ELF-1 (cell line): Measurements from ENCODE around the gene RNF212B.
"Not testable (repeated sequence)": the region's sequence is repeated elsewhere in the genome, so short reads cannot be mapped to it uniquely, and the experiment has no call there.

Experiments
- DNase-seq: peaks from one replicate; pipeline ENCODE4 v3.0.0-alpha.2; 2016; ENCODE audit warnings: low read depth, low spot score

RNF212B gene

DNA sequence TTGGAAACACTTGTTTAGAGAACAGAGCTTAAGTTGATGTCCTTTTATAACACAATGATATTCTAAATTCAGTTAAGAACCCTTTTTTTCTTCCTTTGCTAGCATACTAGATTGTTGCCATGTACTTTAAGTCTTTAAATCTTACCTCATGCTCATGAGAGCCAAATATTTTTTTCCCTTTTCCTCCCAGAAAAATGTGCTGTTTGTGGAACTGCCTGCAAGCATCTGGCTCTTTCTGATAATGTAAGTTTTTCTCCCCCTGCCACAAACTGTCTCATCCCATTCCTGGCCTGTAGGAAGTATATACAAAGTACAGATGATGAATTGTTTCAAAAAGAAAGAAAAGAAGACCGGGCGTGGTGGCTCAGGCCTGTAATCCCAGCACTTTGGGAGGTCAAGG, 5.3 kb downstream of the RNF212B start:
- no peak for DNase-seq

DNA sequence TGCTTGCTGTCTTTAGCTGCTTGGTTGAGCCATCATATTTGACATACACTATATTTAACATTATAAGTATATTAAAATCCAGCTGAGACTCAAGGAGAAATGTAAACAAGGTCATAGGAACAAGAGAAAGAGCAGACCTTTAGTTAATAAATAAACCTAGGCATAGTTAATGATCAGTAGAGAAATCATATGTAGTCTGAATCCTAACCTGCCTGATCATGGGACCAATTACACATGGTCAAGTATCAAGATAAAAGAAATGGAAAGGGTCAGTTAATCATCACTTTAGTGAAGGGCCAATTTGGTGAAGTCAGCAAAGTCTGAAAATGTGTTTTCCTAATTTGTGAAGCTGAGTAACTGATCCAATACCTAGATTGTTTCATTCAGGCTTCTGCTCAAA, 7.5 kb downstream of the RNF212B start:
- DNase-seq: no peak

DNA sequence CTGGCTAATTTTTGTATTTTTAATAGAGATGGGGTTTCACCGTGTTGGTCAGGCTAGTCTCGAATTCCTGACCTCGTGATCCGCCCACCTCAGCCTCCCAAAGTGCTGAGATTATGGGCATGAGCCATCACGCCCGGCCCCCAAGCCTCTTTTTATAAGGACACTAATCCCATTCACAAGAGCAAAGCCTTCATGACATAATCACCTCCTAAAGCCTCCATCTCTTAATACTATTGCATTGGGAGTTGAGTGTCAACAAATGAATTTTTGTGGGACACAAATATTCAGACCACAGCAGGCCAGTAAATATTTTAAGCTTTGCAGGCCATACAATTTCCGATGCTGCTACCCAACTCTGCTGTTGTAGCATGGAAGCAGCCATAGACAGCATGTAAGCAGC, 10.9 kb downstream of the RNF212B start:
- DNase-seq: no peak

GRCh38 chr14:23249824-23250223, 12.1 kb downstream of the RNF212B start:
- DNase-seq: no peak

GRCh38 chr14:23252006-23252405, 14.3 kb downstream of the RNF212B start:
- peak; percentile 14 for DNase-seq

DNA sequence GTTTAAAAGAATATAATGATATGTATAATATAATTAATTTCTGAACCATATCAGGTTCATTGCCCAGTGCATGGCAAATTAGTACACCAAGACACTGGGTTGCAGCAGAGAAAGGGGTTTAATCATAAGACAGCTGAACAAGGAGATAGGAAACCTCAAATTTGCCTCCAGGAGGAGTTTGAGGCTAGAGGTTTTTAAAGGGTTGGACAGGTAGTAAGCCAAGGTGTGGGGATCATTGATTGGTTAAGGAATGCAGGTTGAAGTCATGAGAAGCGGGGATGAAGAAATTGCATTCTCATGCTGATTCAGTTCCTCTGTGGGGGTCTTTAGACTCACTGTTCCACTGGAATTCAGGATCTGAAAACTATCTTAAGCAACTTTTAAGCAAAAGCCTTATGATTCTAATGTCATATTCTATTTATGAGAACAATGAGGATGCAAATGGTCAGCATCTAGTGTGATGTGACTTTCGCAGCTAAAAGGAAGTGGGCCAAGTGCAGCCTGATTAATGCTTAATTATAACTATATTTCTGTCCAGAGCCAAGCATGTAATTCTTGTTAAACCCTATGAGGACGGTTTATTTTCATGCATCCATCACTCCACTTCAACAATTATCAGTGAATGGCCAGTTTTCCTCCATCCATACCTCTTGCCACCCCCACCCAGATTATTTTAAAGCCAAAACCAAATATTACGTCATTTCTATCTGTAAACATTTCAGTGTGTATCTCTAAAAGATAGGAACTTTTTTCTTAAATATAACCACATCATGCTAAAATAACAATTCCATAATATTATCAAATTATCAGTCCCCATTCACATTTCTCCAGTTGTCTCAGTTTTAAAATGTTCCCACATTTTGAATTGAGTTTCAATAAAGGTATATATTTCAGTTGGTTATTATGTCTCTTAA, 14.9 kb downstream of the RNF212B start:
- peak; percentile 10 for DNase-seq

DNA sequence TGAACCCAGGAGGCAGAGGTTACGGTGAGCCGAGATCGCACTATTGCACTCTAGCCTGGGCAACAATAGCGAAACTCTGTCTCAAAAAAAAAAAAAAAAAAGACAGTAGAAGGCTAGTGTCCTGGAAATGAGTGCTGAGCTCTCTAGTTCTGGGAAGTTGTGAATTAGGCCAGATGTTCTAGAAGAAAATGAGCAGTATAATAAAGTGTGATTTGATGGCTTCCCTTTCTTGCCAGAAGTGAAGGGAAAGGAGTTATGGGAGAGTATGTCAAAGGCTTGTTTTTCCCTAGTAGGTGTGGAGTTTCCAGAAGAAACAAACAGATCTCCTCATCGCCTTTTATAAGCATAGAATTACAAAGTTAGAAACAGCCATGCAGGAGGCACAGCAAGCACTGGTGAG, 20.5 kb downstream of the RNF212B start:
- DNase-seq: no peak

- DNase-seq: no peak
Measured at GRCh38 chr14:23259426-23259825, 21.7 kb downstream of the RNF212B start.

DNA sequence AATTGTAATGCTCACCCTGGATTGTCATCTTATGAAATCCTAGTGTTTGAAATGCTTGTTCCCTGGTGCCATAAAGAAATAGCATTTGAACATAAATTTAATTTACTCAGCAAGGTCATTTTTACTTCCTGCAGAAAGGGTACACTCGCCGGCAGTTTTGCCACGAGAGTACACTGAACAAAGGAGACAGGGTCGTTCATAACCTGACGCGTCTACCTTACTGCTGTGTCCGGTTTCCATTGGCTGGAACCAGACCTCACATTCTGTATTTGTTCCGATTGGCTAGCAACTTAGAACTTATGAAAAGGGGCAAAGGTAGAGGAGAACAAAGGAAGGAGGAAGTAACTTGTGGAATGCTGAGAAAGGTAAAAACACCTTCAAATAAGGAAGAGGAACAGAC, 23.1 kb downstream of the RNF212B start:
- DNase-seq: not testable (repeated sequence)

DNA sequence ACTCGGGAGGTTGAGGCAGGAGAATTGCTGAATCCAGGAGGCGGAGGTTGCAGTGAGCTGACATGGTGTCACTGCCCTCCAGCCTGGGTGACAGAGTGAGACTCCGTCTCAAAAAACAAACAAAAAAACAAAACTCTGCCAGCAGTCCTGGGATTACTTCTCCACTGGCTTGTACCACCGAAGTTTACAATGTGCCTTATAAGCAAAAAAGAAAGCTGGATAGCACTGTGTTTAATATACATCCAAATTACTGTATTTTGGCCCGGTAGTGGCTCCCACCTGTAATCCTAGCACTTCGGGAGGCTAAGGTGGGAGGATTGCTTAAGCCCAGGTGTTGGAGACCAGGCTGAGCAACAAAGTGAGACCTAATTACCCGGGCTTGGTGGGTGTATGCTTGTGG, 31.5 kb downstream of the RNF212B start:
- no peak for DNase-seq

DNA sequence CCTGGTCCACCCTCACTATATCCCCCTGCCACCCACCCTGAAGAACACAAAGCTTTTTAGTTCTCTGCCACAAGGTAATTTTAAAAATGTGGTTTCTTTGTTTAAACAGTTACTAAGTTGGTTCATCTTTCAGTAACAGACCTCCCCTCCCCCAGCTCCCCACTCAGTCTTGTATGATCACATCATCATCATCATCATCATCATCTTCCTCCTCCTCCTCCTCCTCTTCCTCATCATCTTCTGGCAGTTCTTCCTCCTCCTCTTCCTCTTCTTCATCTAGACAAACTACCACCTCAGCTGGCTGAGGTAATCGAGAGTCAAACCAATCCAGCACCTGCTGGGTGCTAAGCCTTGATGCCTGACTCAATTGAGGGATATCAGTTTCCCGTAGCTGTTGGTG, 37.7 kb downstream of the RNF212B start:
- no peak for DNase-seq

DNA sequence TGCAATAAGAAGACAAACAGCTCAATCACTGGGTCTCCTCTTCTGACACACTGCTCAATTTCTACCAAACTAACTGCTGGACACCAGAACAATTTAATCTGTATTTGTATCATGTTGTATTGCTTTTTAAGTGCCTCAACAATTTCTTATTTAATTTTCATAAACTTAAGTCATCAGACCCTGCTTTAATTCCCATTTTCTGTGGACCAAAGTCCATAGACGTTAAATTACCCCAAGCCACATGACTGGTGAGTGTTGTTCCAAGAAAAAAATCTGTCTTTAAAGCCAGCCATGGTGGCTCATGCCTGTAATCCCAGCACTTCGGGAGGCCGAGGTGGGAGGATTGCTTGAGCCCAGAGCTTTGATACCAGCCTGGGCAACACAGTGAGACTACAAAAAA, 39.5 kb downstream of the RNF212B start:
- DNase-seq: no peak

DNA sequence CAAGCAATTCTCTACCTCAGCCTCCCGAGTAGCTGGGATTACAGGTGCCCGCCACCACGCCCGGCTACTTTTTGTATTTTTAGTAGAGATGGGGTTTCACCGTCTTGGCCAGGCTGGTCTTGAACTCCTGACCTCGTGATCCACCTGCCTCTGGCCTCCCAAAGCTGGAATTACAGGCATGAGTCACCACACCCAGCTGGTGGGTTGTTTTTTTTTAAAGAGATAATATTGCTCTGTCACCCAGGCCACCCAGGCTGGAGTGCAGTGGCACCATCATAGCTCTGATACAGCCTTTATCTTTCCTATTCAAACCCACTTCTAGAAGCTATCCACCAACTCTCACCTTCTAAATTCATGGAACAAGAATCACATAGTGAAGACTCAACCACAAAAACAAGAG, 40.2 kb downstream of the RNF212B start:
- not testable (repeated sequence) for DNase-seq

DNA sequence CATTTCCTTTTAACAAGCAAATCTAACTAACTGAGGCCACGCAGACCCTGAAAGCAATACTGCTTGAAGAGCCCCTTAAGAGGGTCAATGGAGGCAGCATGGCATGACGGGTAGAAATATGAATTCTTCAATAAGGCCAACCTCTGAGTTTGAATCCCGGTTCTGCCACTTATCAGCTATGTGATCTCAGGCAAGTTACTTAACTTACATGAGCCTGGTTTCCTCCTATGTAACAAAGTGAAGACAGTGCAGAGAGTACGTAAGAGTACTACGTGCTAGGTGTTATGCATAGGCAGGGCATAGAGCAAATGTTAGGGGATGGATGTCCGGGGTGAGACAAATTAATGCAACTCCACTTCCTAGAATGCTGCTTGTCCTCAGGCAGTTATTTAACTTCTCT, 43.5 kb downstream of the RNF212B start:
- no peak for DNase-seq

GRCh38 chr14:23284654-23285529, 47.2 kb downstream of the RNF212B start:
- DNase-seq: no peak

GRCh38 chr14:23285530-23286019, 47.8 kb downstream of the RNF212B start:
- DNase-seq: peak; percentile 27

GRCh38 chr14:23286020-23286901, 48.5 kb downstream of the RNF212B start, which contains the start of gene HOMEZ:
TSS of gene HOMEZ (minus strand) at chr14:23286132. CDS start at chr14:23285952, 180 bp downstream.
- DNase-seq: peak; percentile 99

DNA sequence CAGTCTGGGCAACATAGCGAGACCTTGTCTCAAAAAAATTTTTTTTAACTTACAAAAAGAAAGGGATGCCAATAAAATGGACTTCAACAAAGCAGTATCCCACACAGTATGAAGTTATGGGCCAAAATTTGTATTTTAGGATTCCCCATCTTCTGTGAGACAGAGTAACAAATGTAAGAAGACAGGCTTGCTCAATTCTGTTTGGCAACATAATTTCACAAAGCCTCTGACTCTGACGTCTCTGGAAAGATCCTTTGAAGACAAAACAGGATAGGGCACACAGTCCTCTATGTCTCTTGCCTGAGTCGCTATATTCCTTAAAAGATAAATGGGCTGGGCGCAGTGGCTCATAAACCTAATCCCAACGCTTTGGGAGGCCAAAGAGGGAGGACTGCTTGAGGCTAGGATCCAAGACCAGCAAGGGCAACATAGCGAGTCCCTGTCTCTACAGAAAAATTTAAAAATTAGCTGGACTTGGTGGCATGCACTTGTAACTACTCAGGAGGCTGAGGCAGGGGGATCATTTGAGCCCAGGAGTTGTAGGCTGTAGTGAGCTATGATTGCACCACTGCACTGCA, 49.3 kb downstream of the RNF212B start:
- DNase-seq: no peak

DNA sequence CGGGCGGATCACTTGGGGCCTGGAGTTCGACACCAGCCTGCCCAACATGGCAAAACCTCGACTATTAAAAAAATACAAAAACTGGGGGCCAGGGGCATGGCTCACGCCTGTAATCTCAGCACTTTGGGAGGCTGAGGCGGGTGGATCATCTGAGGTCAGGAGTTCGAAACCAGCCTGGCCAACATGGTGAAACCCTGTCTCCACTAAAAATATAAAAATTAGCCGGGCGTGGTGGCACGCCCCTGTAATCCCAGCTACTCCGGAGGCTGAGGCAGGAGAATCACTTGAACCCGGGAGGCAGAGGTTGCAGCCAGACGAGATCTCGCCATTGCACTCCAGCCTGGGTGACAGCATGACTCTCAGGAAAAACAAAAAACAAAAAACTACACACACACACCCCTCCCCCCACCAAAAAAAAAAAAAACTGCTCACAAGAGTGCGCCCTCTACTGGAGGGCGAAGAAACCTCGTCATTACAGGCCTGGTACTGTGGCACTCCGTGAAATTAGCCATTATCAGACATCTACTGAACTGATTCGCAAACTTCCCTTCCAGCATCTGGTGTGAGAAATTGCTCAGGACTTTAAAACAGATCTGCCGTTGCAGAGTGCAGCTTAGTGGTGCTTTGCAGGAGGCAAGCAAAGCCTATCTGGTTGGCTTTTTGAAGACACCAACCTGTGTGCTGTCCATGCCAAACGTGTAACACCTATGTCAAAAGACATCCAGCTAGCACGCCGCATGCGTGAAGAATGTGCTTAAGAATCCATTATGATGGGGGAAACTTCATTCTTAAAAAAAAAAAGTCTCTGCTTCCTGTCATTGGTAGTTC, 57.2 kb downstream of the RNF212B start:
- DNase-seq: peak; percentile 69
